ENCODE results near the gene MAD1L1.

MAD1L1 gene

GRCh38 chr7:2228921-2229320, 3.8 kb downstream of the MAD1L1 start:
- H2AFZ ChIP-seq (ENCODE audit: low read depth, low read length, severe bottlenecking): no peak overlapping the region
- no peaks in the 10 kb centered on the region for H3K9me3 ChIP-seq (ENCODE audit: insufficient read depth, low read length)
- no peaks in the 10 kb centered on the region for H4K20me1 ChIP-seq (ENCODE audit: low read depth, low read length)
- no peak overlapping the region for H3K4me3 ChIP-seq (ENCODE audit: insufficient read depth, low read length, poor library complexity, severe bottlenecking)
- H3K27me3 ChIP-seq (ENCODE audit: low read length): no peaks in the 10 kb centered on the region
- peaks cover 65% of the 10 kb centered on the region for H3K79me2 ChIP-seq (ENCODE audit: insufficient read depth, low read length)
- H3K27ac ChIP-seq (ENCODE audit: low read depth, low read length): no peak overlapping the region
- TF ChIP-seq, protein P1, sequence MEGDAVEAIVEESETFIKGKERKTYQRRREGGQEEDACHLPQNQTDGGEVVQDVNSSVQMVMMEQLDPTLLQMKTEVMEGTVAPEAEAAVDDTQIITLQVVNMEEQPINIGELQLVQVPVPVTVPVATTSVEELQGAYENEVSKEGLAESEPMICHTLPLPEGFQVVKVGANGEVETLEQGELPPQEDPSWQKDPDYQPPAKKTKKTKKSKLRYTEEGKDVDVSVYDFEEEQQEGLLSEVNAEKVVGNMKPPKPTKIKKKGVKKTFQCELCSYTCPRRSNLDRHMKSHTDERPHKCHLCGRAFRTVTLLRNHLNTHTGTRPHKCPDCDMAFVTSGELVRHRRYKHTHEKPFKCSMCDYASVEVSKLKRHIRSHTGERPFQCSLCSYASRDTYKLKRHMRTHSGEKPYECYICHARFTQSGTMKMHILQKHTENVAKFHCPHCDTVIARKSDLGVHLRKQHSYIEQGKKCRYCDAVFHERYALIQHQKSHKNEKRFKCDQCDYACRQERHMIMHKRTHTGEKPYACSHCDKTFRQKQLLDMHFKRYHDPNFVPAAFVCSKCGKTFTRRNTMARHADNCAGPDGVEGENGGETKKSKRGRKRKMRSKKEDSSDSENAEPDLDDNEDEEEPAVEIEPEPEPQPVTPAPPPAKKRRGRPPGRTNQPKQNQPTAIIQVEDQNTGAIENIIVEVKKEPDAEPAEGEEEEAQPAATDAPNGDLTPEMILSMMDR (IDR thresholded peaks at IDR 0.05; ENCODE audit: insufficient read depth, low read length, poor library complexity, severe bottlenecking): no peak
- H3K9ac ChIP-seq (ENCODE audit: low read length): no peak overlapping the region
- no peaks in the 10 kb centered on the region for H3K36me3 ChIP-seq (ENCODE audit: low read length)
- no peak overlapping the region for H3K4me2 ChIP-seq (ENCODE audit: low read depth, low read length, poor library complexity, severe bottlenecking)
- peaks cover 2% of the 10 kb centered on the region for H3F3A ChIP-seq (ENCODE audit: insufficient read depth)
- H3K9me2 ChIP-seq (replicated peaks; ENCODE audit: insufficient read depth, low read length): no peaks in the 10 kb centered on the region

GRCh38 chr7:2227699-2228098, 5.0 kb downstream of the MAD1L1 start:
- Histone ChIP-seq H3K9me2 (replicated peaks; ENCODE audit: insufficient read depth, low read length) (no peaks in the 10 kb centered on the region), H3K27ac (ENCODE audit: low read depth, low read length) (no peak overlapping the region), H3K79me2 (ENCODE audit: insufficient read depth, low read length) (peaks cover 70% of the 10 kb centered on the region), H3K4me3 (ENCODE audit: insufficient read depth, low read length, poor library complexity, severe bottlenecking) (no peak overlapping the region), H3K4me2 (ENCODE audit: low read depth, low read length, poor library complexity, severe bottlenecking) (no peak overlapping the region), H3K9me3 (ENCODE audit: insufficient read depth, low read length) (no peaks in the 10 kb centered on the region), H3K9ac (ENCODE audit: low read length) (no peak overlapping the region), H2AFZ (ENCODE audit: low read depth, low read length, severe bottlenecking) (no peak overlapping the region), H3K36me3 (ENCODE audit: low read length) (no peaks in the 10 kb centered on the region), H3F3A (ENCODE audit: insufficient read depth) (no peaks in the 10 kb centered on the region), H3K27me3 (ENCODE audit: low read length) (no peaks in the 10 kb centered on the region), H4K20me1 (ENCODE audit: low read depth, low read length) (no peaks in the 10 kb centered on the region)
- no peak for TF ChIP-seq EZH2phosphoT487 (conservative IDR thresholded peaks at IDR 0.05; ENCODE audit: low read length)
- TF ChIP-seq, protein P1 (IDR thresholded peaks at IDR 0.05; ENCODE audit: insufficient read depth, low read length, poor library complexity, severe bottlenecking): no peak

GRCh38 chr7:2225830-2226229, 6.9 kb downstream of the MAD1L1 start:
- Histone ChIP-seq H3K9me2 (replicated peaks; ENCODE audit: insufficient read depth, low read length) (no peaks in the 10 kb centered on the region), H3K4me2 (ENCODE audit: low read depth, low read length, poor library complexity, severe bottlenecking) (no peak overlapping the region), H3K9me3 (ENCODE audit: insufficient read depth, low read length) (no peaks in the 10 kb centered on the region), H4K20me1 (ENCODE audit: low read depth, low read length) (no peaks in the 10 kb centered on the region), H3K4me3 (ENCODE audit: insufficient read depth, low read length, poor library complexity, severe bottlenecking) (no peak overlapping the region), H3K36me3 (ENCODE audit: low read length) (no peaks in the 10 kb centered on the region), H3K27ac (ENCODE audit: low read depth, low read length) (no peak overlapping the region), H3K79me2 (ENCODE audit: insufficient read depth, low read length) (peaks cover 52% of the 10 kb centered on the region), H3K9ac (ENCODE audit: low read length) (no peak overlapping the region), H3K27me3 (ENCODE audit: low read length) (no peaks in the 10 kb centered on the region), H3F3A (ENCODE audit: insufficient read depth) (no peaks in the 10 kb centered on the region), H2AFZ (ENCODE audit: low read depth, low read length, severe bottlenecking) (no peak overlapping the region)
- no peak for TF ChIP-seq EZH2phosphoT487 (conservative IDR thresholded peaks at IDR 0.05; ENCODE audit: low read length)
- TF ChIP-seq, protein P1 (IDR thresholded peaks at IDR 0.05; ENCODE audit: insufficient read depth, low read length, poor library complexity, severe bottlenecking): no peak

- H3K9ac ChIP-seq (ENCODE audit: low read length): no peak overlapping the region
- H3K27ac ChIP-seq (ENCODE audit: low read depth, low read length): no peak overlapping the region
- no peaks in the 10 kb centered on the region for H3K36me3 ChIP-seq (ENCODE audit: low read length)
- TF ChIP-seq, protein P1 (IDR thresholded peaks at IDR 0.05; ENCODE audit: insufficient read depth, low read length, poor library complexity, severe bottlenecking): no peak
- no peak for TF ChIP-seq EZH2phosphoT487 (conservative IDR thresholded peaks at IDR 0.05; ENCODE audit: low read length)
- H3K4me2 ChIP-seq (ENCODE audit: low read depth, low read length, poor library complexity, severe bottlenecking): no peak overlapping the region
- H2AFZ ChIP-seq (ENCODE audit: low read depth, low read length, severe bottlenecking): no peak overlapping the region
- H3K9me2 ChIP-seq (replicated peaks; ENCODE audit: insufficient read depth, low read length): no peaks in the 10 kb centered on the region
- H3K27me3 ChIP-seq (ENCODE audit: low read length): no peaks in the 10 kb centered on the region
- no peak overlapping the region for H3K4me3 ChIP-seq (ENCODE audit: insufficient read depth, low read length, poor library complexity, severe bottlenecking)
- no peaks in the 10 kb centered on the region for H3F3A ChIP-seq (ENCODE audit: insufficient read depth)
- H3K79me2 ChIP-seq (ENCODE audit: insufficient read depth, low read length): peaks cover 47% of the 10 kb centered on the region
- no peaks in the 10 kb centered on the region for H4K20me1 ChIP-seq (ENCODE audit: low read depth, low read length)
- no peaks in the 10 kb centered on the region for H3K9me3 ChIP-seq (ENCODE audit: insufficient read depth, low read length)
Measured at GRCh38 chr7:2225336-2225735, 7.4 kb downstream of the MAD1L1 start.
